HK-2 (cell line): ENCODE data around the gene HSPA1L.
A peak's percentile ranks its signal among the peaks of the same experiment; 100 is the strongest.
"Not testable (repeated sequence)": the region's sequence is repeated elsewhere in the genome, so short reads cannot be mapped to it uniquely, and the experiment has no call there.

Experiments
- DNase-seq: peaks from one replicate; pipeline ENCODE4 v3.0.0-alpha.2; 2018; ENCODE audit not compliant: unreplicated experiment

Gene HSPA1L

DNA sequence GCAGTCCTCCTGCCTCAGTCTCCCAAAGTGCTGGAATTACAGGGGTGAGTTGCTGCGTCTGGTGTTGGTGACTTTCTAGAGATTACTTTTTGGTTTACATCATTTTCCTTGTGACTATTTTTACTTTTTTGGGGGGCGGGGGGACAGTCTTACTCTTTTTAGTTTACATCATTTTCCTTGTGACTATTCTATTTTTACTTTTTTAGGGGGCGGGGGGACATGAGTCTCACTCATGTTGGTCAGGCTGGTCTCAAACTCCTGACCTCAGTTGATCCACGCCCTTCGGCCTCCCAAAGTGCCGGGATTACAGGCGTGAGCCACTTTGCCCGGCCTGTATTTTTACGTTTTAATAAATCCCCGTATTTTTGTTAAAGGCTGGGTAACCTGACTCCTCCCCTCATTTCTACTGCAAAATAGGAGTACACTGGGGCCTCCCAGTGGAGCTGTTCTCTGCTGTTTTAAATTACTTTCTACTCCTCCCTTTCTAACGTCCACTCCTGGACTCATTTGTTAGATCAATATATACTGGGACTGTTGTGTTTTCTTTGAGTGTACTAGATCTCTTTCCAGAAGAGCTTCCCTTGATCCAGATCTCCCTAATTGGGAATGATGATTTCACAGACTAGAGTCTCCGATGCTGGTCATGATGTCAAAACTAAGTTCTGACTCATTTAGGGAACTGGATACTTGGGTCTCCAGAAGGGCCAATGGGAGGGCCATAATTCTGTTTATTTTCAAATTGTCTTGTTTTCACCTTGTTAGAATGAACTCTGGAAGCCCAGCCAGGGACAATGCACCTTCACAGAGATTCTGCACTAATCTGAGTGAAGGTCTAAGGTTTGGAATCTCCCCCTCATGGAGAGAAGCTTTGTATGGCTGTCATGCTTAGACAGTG lies 21.6 kb upstream of the HSPA1L start:
- DNase-seq: no peak

DNA sequence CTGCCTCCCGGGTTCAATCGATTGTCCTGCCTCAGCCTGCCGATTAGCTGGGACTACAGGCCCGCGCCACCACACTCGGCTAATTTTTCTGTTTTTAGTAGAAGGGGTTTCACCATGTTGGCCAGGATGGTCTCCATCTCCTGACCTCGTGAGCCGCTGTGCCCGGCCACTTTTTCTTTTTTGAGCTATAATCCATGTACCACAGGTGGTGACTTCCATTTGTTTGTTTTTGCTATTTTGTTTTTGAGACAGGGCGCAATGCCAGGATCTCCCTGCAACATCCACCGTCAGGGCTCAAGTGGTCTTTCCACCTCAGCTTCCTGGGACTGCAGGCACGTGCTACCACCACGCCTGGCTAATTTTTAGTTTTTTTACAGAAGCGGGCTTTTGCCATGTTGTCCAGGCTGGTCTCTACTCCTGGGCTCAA lies 21.0 kb upstream of the HSPA1L start:
- no peak for DNase-seq

DNA sequence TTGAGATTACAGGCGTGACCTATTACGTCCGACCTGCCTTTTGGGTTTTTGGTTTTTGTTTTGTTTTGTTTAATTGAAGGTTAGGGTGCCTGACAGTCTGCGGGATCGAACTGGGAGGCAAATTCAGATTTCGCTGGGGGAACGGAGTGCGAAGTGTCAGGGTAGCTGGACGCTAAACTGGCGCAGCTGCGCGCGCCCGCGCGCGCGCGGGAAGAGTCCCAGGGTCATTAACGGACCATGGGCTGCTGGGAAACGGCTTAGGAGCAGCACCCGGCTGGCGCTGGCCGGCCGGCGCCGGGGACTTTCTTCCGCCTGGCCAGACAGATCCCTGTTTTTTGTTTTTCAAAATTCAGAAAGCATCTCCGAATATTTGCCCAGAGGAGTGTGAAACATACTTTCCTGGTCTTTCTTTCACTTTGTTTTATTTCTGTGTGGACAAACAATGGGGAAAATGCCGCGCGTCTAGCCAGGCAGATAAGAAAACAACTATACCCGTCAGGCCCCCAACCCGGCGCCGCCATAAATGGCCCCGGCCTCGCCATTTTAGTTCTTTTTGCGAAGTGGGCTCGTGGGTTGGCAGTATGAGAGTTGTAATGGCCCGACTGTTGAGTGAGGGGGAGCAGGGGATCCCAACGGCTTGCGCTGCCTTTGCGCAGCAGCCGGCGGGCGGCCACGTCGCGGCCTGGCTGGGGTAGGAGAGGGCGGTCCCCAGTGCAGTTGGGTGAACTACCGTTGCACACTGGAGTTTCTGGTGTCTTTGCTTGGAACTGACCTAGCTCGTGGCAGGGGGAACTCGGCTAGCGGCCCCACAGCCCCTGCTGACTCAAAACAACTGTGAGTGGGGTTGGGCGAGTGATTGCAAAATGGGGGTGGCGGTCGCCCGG lies 19.5 kb upstream of the HSPA1L start:
- DNase-seq: peak; percentile 84

- DNase-seq: no peak
Observed at GRCh38 chr6:31831350-31832215, 16.5 kb upstream of the HSPA1L start.

- no peak for DNase-seq
Observed at GRCh38 chr6:31830886-31831335, 15.8 kb upstream of the HSPA1L start.

GRCh38 chr6:31829633-31830283 lies 14.7 kb upstream of the HSPA1L start:
- DNase-seq: no peak

DNA sequence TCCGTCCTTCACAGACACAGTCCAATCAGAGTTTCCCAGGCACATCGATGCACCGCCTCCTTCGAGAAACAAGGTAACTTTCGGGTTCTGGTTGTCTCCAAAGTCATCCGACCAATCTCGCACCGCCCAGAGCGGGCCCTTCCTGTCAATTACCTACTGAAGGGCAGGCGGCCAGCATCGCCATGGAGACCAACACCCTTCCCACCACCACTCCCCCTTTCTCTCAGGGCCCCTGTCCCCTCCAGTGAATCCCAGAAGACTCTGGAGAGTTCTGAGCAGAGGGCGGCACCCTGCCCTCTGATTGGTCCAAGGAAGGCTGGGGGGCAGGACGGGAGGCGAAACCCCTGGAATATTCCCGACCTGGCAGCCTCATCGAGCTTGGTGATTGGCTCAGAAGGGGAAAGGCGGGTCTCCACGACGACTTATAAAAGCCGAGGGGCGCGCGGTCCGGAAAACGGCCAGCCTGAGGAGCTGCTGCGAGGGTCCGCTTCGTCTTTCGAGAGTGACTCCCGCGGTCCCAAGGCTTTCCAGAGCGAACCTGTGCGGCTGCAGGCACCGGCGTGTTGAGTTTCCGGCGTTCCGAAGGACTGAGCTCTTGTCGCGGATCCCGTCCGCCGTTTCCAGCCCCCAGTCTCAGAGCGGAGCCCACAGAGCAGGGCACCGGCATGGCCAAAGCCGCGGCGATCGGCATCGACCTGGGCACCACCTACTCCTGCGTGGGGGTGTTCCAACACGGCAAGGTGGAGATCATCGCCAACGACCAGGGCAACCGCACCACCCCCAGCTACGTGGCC lies 12.4 kb upstream of the HSPA1L start, which contains the start of gene HSPA1B:
TSS of gene HSPA1B (plus strand) at position 453 of the 794 bp plus-strand sequence. CDS start at position 666, 213 bp downstream.
- DNase-seq: peak; percentile 98

GRCh38 chr6:31826793-31827285 lies 11.8 kb upstream of the HSPA1L start:
- peak; percentile 73 for DNase-seq

DNA sequence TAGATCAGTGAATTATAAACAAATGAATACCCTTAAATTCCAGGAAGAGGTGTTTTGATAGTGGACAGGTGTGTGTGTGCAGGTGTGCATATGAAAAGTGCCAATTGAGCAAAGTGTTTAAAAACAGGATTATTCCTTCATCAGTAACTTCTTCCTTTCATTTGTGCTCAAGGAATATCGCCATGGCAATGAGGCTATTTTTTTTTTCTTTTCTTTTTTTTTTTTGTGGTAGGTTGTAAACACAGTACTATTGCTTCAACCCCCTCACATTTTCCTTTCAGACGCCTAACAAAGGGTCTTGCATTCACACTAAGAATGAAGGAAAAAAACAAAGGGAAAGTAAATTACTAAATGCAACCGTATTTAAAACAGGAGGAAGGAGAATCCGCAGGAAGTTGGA lies 10.5 kb upstream of the HSPA1L start:
- DNase-seq: no peak

GRCh38 chr6:31823592-31824196 lies 8.6 kb upstream of the HSPA1L start:
- not testable (repeated sequence) for DNase-seq

- DNase-seq: peak; percentile 76
Observed at GRCh38 chr6:31822036-31822821, 7.1 kb upstream of the HSPA1L start.

DNA sequence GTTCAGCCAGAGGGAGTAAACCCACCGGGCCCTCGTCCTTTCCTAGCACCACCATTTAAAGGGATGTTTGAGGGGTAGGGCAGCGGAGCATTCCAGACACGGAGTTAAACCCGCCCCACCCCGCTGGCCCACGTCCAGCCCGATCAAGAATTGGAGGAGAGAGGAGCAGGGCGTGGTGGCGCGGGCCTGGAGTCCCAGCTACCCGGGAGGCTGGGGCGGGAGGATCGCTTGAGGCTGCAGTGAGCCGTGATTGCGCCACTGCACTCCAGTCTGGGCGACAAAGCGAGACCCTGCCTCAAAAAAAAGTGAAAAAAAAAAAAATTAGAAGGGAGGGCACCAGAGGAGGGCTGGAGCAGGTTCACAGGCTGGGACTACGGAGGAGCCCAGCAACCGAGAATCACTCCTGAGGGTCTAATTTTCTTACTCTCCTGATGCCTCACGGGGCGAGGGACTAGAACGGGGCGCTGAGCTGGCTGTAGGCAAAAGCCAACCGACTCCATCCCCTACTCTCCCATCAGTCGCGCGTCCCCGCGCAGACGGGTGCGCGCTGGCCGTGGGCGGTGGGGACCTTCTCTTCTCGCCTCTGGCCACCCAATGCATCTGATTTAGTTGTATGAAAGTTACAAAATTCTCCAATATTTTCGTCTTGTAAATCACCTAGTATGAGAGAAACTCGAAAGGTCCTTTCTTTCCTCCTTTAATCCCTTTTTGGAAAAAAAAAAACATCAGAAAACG lies 6.4 kb upstream of the HSPA1L start:
- no peak for DNase-seq

DNA sequence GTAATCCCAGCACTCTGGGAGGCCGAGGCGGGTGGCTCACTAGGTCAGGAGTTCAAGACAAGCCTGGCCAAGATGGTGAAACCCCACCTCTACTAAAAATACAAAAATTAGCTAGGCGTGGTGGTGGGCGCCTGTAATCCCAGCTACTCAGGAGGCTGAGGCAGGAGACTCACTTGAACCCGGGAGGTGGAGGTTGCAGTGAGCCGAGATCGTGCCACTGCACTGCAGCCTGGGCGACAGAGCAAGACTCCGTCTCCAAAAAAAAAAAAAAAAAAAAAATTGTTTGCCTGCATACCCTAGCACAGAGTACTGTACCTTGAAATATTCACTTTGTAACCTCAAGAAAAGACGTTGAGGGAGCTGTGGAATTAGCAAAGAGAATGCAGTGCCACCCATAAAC lies 5.3 kb upstream of the HSPA1L start:
- not testable (repeated sequence) for DNase-seq

DNA sequence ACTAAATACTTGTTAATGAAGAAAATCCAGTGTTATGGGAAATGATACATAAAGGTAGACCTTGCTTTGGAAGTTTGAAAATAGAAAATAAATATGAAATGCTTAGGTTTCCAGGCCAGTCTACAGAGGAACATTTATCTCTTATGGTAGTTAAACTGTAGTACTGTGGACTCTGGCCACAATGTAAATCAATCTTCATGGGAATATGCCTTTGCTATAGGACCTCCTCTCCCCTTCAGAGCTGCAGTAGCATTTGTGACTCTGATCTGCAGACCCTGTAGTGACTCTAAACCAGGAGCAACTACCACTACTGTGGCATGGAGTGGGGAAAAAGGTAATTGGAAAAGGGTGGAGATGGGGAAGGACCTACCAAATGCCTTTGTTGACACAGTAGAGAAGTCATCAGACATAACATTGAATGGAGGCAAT lies 4.8 kb upstream of the HSPA1L start:
- no peak for DNase-seq

DNA sequence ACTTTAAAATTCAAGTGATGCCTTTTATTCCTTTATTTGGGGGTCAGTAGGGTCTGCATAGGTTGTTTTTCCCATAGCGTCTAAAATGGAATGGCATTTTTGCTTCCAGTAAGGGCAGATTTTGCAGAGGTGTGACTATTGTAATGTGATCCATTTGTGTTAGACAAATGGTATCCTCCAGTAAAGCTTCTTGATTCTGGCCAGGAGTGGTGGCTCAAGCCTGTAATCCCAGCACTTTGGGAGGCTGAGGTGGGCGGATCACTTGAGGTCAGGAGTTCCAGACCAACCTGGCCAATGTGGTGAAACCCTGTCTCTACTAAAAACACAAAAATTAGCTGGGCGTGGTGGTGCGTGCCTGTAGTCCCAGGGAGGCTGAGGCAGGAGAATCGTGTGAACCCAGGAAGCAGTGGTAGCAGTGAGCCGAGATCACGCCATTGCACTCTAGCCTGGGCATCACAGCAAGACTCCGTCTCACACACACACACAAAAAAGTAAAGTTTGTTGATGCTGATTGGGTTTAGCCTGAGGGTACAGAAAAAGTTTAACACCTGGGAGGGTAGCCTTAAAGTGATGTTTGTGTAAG lies 2.9 kb upstream of the HSPA1L start:
- not testable (repeated sequence) for DNase-seq

DNA sequence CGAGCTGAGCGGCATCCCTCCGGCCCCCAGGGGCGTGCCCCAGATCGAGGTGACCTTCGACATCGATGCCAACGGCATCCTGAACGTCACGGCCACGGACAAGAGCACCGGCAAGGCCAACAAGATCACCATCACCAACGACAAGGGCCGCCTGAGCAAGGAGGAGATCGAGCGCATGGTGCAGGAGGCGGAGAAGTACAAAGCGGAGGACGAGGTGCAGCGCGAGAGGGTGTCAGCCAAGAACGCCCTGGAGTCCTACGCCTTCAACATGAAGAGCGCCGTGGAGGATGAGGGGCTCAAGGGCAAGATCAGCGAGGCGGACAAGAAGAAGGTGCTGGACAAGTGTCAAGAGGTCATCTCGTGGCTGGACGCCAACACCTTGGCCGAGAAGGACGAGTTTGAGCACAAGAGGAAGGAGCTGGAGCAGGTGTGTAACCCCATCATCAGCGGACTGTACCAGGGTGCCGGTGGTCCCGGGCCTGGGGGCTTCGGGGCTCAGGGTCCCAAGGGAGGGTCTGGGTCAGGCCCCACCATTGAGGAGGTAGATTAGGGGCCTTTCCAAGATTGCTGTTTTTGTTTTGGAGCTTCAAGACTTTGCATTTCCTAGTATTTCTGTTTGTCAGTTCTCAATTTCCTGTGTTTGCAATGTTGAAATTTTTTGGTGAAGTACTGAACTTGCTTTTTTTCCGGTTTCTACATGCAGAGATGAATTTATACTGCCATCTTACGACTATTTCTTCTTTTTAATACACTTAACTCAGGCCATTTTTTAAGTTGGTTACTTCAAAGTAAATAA lies 2.2 kb upstream of the HSPA1L start:
- DNase-seq: not testable (repeated sequence)

- DNase-seq: peak; percentile 94
Observed at GRCh38 chr6:31814677-31815024, 432 bp downstream of the HSPA1L start.
